ENCODE data around the gene DARS1.

DNA sequence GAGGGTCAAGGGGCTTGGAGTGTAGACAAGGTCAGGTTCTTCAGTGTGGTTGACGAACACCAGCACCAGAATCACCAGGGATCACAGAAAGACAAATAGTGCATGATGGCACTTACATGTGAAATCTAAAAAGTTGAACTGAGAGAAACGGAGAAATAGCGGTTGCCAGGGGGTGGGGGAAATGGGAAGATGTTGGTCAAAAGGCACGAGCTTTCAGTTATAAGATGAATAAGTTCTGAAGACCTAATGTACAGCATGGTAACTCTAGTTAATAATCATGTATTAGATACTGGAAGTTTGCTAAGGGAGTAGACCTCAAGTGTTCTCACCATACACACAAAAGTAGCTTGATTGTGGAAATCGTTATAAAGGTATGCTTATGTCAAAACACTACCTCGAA is 43.7 kb upstream of the DARS1 start:
- TF ChIP-seq, protein P1, sequence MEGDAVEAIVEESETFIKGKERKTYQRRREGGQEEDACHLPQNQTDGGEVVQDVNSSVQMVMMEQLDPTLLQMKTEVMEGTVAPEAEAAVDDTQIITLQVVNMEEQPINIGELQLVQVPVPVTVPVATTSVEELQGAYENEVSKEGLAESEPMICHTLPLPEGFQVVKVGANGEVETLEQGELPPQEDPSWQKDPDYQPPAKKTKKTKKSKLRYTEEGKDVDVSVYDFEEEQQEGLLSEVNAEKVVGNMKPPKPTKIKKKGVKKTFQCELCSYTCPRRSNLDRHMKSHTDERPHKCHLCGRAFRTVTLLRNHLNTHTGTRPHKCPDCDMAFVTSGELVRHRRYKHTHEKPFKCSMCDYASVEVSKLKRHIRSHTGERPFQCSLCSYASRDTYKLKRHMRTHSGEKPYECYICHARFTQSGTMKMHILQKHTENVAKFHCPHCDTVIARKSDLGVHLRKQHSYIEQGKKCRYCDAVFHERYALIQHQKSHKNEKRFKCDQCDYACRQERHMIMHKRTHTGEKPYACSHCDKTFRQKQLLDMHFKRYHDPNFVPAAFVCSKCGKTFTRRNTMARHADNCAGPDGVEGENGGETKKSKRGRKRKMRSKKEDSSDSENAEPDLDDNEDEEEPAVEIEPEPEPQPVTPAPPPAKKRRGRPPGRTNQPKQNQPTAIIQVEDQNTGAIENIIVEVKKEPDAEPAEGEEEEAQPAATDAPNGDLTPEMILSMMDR (tag by site-specific recombination; IDR thresholded peaks at IDR 0.05): no peak
- TF ChIP-seq TRIM28 (IDR thresholded peaks at IDR 0.05; ENCODE audit: borderline replicate concordance, low read length) (no peak), ZNF433 (tag by site-specific recombination; IDR thresholded peaks at IDR 0.05; ENCODE audit: low read depth) (no peak), ZBTB21 (tag by site-specific recombination; IDR thresholded peaks at IDR 0.05) (no peak), ZNF24 (tag by site-specific recombination; IDR thresholded peaks at IDR 0.05) (no peak), ZNF169 (tag by site-specific recombination; IDR thresholded peaks at IDR 0.05) (no peak), ZNF391 (tag by site-specific recombination; IDR thresholded peaks at IDR 0.05; ENCODE audit: borderline replicate concordance, low read depth) (no peak)
- TF ChIP-seq, protein P2, sequence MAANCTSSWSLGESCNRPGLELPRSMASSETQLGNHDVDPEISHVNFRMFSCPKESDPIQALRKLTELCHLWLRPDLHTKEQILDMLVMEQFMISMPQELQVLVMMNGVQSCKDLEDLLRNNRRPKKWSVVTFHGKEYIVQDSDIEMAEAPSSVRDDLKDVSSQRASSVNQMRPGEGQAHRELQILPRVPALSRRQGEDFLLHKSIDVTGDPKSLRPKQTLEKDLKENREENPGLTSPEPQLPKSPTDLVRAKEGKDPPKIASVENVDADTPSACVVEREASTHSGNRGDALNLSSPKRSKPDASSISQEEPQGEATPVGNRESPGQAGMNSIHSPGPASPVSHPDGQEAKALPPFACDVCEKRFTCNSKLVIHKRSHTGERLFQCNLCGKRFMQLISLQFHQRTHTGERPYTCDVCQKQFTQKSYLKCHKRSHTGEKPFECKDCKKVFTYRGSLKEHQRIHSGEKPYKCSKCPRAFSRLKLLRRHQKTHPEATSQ (tag by site-specific recombination; IDR thresholded peaks at IDR 0.05): no peak
- TF ChIP-seq, protein P3, sequence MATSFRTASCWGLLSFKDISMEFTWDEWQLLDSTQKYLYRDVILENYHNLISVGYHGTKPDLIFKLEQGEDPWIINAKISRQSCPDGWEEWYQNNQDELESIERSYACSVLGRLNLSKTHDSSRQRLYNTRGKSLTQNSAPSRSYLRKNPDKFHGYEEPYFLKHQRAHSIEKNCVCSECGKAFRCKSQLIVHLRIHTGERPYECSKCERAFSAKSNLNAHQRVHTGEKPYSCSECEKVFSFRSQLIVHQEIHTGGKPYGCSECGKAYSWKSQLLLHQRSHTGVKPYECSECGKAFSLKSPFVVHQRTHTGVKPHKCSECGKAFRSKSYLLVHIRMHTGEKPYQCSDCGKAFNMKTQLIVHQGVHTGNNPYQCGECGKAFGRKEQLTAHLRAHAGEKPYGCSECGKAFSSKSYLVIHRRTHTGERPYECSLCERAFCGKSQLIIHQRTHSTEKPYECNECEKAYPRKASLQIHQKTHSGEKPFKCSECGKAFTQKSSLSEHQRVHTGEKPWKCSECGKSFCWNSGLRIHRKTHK (tag by site-specific recombination; IDR thresholded peaks at IDR 0.05): no peak
- TF ChIP-seq, protein P4, sequence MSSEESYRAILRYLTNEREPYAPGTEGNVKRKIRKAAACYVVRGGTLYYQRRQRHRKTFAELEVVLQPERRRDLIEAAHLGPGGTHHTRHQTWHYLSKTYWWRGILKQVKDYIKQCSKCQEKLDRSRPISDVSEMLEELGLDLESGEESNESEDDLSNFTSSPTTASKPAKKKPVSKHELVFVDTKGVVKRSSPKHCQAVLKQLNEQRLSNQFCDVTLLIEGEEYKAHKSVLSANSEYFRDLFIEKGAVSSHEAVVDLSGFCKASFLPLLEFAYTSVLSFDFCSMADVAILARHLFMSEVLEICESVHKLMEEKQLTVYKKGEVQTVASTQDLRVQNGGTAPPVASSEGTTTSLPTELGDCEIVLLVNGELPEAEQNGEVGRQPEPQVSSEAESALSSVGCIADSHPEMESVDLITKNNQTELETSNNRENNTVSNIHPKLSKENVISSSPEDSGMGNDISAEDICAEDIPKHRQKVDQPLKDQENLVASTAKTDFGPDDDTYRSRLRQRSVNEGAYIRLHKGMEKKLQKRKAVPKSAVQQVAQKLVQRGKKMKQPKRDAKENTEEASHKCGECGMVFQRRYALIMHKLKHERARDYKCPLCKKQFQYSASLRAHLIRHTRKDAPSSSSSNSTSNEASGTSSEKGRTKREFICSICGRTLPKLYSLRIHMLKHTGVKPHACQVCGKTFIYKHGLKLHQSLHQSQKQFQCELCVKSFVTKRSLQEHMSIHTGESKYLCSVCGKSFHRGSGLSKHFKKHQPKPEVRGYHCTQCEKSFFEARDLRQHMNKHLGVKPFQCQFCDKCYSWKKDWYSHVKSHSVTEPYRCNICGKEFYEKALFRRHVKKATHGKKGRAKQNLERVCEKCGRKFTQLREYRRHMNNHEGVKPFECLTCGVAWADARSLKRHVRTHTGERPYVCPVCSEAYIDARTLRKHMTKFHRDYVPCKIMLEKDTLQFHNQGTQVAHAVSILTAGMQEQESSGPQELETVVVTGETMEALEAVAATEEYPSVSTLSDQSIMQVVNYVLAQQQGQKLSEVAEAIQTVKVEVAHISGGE (tag by site-specific recombination; conservative IDR thresholded peaks at IDR 0.05; ENCODE audit: low read depth): no peak

Data from HEK293 (cell line).